ENCODE data around the gene MORC2. TPM values are rescaled to one million over a fixed set of nuclear protein-coding genes. Genes with fewer than 3 reads are reported as not detected.

MORC2 gene
- total RNA-seq, 1 donor from 2014 or later = 15.7 TPM

GRCh38 chr22:30923168-30923900 lies 45.2 kb downstream of the MORC2 start:
- Histone ChIP-seq H3K36me3 (ENCODE audit: control insufficient read depth in 3 of 3, insufficient read depth in 3 of 3, low read length in 3 of 3) (peaks cover 26 to 38% (median 31%) of the 10 kb centered on the region in 3 donors), H3K9me3 (ENCODE audit: control insufficient read depth in 3 of 3, low read length in 3 of 3) (no peaks in the 10 kb centered on the region), H3K27me3 (ENCODE audit: control insufficient read depth in 3 of 3, insufficient read depth in 3 of 3, low read length in 3 of 3) (no peaks in the 10 kb centered on the region), H3K4me1 (ENCODE audit: control insufficient read depth in 3 of 3, insufficient read depth in 3 of 3, low read length in 3 of 3) (peaks cover 4 to 7% (median 6%) of the 10 kb centered on the region in 3 donors), H3K9ac (ENCODE audit: low read depth in 1 of 3, low read length in 3 of 3) (peak overlapping the region in 1 of 3 donors; percentile 8), H3K4me3 (ENCODE audit: low read length in 3 of 3) (no peak overlapping the region), H3K27ac (ENCODE audit: low read depth, low read length) (no peak overlapping the region)

GRCh38 chr22:30922151-30922611 lies 46.4 kb downstream of the MORC2 start:
- Histone ChIP-seq H3K27me3 (ENCODE audit: control insufficient read depth in 3 of 3, insufficient read depth in 3 of 3, low read length in 3 of 3) (no peaks in the 10 kb centered on the region), H3K27ac (ENCODE audit: low read depth, low read length) (no peak overlapping the region), H3K4me1 (ENCODE audit: control insufficient read depth in 3 of 3, insufficient read depth in 3 of 3, low read length in 3 of 3) (peaks cover 4 to 7% (median 6%) of the 10 kb centered on the region in 3 donors), H3K9me3 (ENCODE audit: control insufficient read depth in 3 of 3, low read length in 3 of 3) (no peaks in the 10 kb centered on the region), H3K36me3 (ENCODE audit: control insufficient read depth in 3 of 3, insufficient read depth in 3 of 3, low read length in 3 of 3) (peaks cover 14 to 27% (median 20%) of the 10 kb centered on the region in 3 donors), H3K4me3 (ENCODE audit: low read length in 3 of 3) (peak overlapping the region; percentile 59 to 74 (median 63)), H3K9ac (ENCODE audit: low read depth in 1 of 3, low read length in 3 of 3) (peak overlapping the region in 2 of 3 donors; percentile 62 to 74)

- peak overlapping the region in 2 of 3 donors; percentile 60 to 74 for H3K9ac ChIP-seq (ENCODE audit: low read depth in 1 of 3, low read length in 3 of 3)
- peak overlapping the region in 1 of 3 donors; percentile 59 for H3K4me3 ChIP-seq (ENCODE audit: low read length in 3 of 3)
- H3K9me3 ChIP-seq (ENCODE audit: control insufficient read depth in 3 of 3, low read length in 3 of 3) = no peaks in the 10 kb centered on the region
- H3K27ac ChIP-seq (ENCODE audit: low read depth, low read length) = no peak overlapping the region
- no peaks in the 10 kb centered on the region for H3K27me3 ChIP-seq (ENCODE audit: control insufficient read depth in 3 of 3, insufficient read depth in 3 of 3, low read length in 3 of 3)
- peaks cover 9 to 17% (median 11%) of the 10 kb centered on the region in 3 donors for H3K36me3 ChIP-seq (ENCODE audit: control insufficient read depth in 3 of 3, insufficient read depth in 3 of 3, low read length in 3 of 3)
- H3K4me1 ChIP-seq (ENCODE audit: control insufficient read depth in 3 of 3, insufficient read depth in 3 of 3, low read length in 3 of 3) = peaks cover 4 to 7% (median 6%) of the 10 kb centered on the region in 3 donors
These were observed 47.5 kb downstream of the MORC2 start for GRCh38 chr22:30921108-30921507.

GRCh38 chr22:30920407-30920806 lies 48.2 kb downstream of the MORC2 start:
- Histone ChIP-seq H3K4me1 (ENCODE audit: control insufficient read depth in 3 of 3, insufficient read depth in 3 of 3, low read length in 3 of 3) (peaks cover 4 to 7% (median 6%) of the 10 kb centered on the region in 3 donors), H3K27me3 (ENCODE audit: control insufficient read depth in 3 of 3, insufficient read depth in 3 of 3, low read length in 3 of 3) (no peaks in the 10 kb centered on the region), H3K36me3 (ENCODE audit: control insufficient read depth in 3 of 3, insufficient read depth in 3 of 3, low read length in 3 of 3) (peaks cover 3 to 10% (median 5%) of the 10 kb centered on the region in 3 donors), H3K9me3 (ENCODE audit: control insufficient read depth in 3 of 3, low read length in 3 of 3) (no peaks in the 10 kb centered on the region), H3K27ac (ENCODE audit: low read depth, low read length) (no peak overlapping the region), H3K4me3 (ENCODE audit: low read length in 3 of 3) (no peak overlapping the region), H3K9ac (ENCODE audit: low read depth in 1 of 3, low read length in 3 of 3) (no peak overlapping the region)

DNA sequence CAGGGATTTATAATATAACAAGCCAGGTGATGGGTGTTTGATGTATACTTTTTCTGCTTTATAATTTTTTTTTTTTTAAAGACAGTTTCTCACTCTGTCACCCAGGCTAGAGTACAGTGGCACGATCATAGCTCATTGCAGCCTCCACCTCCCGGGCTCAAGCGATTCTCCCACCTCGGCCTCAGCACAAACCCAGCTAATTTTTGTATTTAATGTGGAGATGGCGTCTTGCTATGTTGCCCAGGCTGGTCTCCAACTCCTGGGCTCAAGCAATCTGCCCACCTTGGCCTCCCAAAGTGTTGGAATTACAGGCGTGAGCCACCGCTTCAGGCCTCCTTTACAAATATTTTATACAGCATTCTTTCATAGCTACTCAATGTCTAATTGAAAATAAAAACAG lies 48.6 kb downstream of the MORC2 start:
- no peak overlapping the region for H3K4me3 ChIP-seq (ENCODE audit: low read length in 3 of 3)
- no peak overlapping the region for H3K27ac ChIP-seq (ENCODE audit: low read depth, low read length)
- H3K36me3 ChIP-seq (ENCODE audit: control insufficient read depth in 3 of 3, insufficient read depth in 3 of 3, low read length in 3 of 3) = peaks cover 0 to 6% (median 5%) of the 10 kb centered on the region in 3 donors
- no peaks in the 10 kb centered on the region for H3K9me3 ChIP-seq (ENCODE audit: control insufficient read depth in 3 of 3, low read length in 3 of 3)
- H3K9ac ChIP-seq (ENCODE audit: low read depth in 1 of 3, low read length in 3 of 3) = no peak overlapping the region
- H3K27me3 ChIP-seq (ENCODE audit: control insufficient read depth in 3 of 3, insufficient read depth in 3 of 3, low read length in 3 of 3) = no peaks in the 10 kb centered on the region
- peaks cover 4 to 7% (median 6%) of the 10 kb centered on the region in 3 donors for H3K4me1 ChIP-seq (ENCODE audit: control insufficient read depth in 3 of 3, insufficient read depth in 3 of 3, low read length in 3 of 3)

DNA sequence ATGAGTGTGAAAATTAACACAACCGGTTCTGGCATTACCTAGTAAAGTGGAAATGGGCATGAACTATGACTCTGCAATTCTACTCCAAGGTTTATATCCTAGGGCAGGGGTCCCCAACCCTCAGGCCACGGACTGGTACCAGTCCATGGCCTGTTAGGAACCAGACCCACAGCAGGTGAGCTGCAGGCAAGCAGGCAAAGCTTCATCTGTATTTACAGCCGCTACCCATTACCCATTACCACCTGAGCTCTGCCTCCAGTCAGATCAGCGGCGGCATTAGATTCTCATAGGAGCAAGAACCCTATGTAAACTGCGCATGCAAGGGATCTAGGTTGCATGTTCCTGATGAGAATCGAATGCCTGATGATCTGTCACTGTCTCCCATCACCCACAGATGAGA lies 49.8 kb downstream of the MORC2 start:
- Histone ChIP-seq H3K9me3 (ENCODE audit: control insufficient read depth in 3 of 3, low read length in 3 of 3) (no peaks in the 10 kb centered on the region), H3K4me1 (ENCODE audit: control insufficient read depth in 3 of 3, insufficient read depth in 3 of 3, low read length in 3 of 3) (peaks cover 4 to 7% (median 6%) of the 10 kb centered on the region in 3 donors), H3K27ac (ENCODE audit: low read depth, low read length) (no peak overlapping the region), H3K36me3 (ENCODE audit: control insufficient read depth in 3 of 3, insufficient read depth in 3 of 3, low read length in 3 of 3) (no peaks in the 10 kb centered on the region), H3K4me3 (ENCODE audit: low read length in 3 of 3) (no peak overlapping the region), H3K9ac (ENCODE audit: low read depth in 1 of 3, low read length in 3 of 3) (no peak overlapping the region), H3K27me3 (ENCODE audit: control insufficient read depth in 3 of 3, insufficient read depth in 3 of 3, low read length in 3 of 3) (no peaks in the 10 kb centered on the region)

DNA sequence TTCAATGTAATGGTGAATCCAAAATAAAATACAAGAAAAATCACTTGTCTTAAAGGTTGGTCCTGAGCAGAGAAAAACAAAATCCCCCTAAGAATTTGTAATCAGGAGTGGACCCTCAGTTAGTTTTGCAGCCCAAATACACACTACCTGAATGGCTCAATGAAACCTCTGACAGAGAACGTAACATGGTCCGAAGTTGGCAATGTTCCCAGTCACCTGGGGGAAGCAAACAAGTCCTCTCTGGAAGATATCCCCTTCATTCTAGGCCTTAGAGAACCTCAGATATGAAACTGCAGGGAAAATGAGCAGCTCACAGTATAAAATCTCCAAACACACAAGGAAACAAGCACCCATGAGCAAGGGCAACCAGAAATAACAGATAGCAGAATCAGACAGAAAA lies 58.2 kb downstream of the MORC2 start:
- Histone ChIP-seq H3K9me3 (ENCODE audit: control insufficient read depth in 3 of 3, low read length in 3 of 3) (no peaks in the 10 kb centered on the region), H3K27ac (ENCODE audit: low read depth, low read length) (no peak overlapping the region), H3K4me3 (ENCODE audit: low read length in 3 of 3) (no peak overlapping the region), H3K27me3 (ENCODE audit: control insufficient read depth in 3 of 3, insufficient read depth in 3 of 3, low read length in 3 of 3) (no peaks in the 10 kb centered on the region), H3K36me3 (ENCODE audit: control insufficient read depth in 3 of 3, insufficient read depth in 3 of 3, low read length in 3 of 3) (peaks cover 0 to 6% (median 0%) of the 10 kb centered on the region in 3 donors), H3K9ac (ENCODE audit: low read depth in 1 of 3, low read length in 3 of 3) (no peak overlapping the region), H3K4me1 (ENCODE audit: control insufficient read depth in 3 of 3, insufficient read depth in 3 of 3, low read length in 3 of 3) (no peaks in the 10 kb centered on the region)

DNA sequence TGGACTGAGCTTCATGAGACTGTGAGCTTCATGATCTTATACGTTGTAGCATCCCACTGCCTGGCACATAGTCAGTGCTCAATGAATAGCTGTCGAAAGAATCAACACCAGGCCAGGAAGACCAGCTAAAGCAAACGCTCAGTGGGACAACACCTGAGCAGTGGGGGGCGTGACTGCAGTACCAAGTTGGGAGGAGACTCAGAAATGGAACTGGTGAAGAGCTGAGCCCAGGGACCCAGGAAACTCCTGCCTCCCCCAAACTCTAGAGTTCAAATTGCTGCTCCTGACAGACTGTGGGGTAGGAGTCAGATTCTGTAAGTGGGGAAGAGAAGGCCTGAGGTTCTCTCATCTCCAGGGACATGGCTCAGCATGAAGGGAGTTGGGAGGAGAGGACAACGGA lies 59.3 kb downstream of the MORC2 start:
- H3K4me3 ChIP-seq (ENCODE audit: low read length in 3 of 3) = no peak overlapping the region
- no peaks in the 10 kb centered on the region for H3K27me3 ChIP-seq (ENCODE audit: control insufficient read depth in 3 of 3, insufficient read depth in 3 of 3, low read length in 3 of 3)
- H3K4me1 ChIP-seq (ENCODE audit: control insufficient read depth in 3 of 3, insufficient read depth in 3 of 3, low read length in 3 of 3) = no peaks in the 10 kb centered on the region
- H3K27ac ChIP-seq (ENCODE audit: low read depth, low read length) = no peak overlapping the region
- H3K36me3 ChIP-seq (ENCODE audit: control insufficient read depth in 3 of 3, insufficient read depth in 3 of 3, low read length in 3 of 3) = peaks cover 0 to 6% (median 0%) of the 10 kb centered on the region in 3 donors
- H3K9me3 ChIP-seq (ENCODE audit: control insufficient read depth in 3 of 3, low read length in 3 of 3) = no peaks in the 10 kb centered on the region
- H3K9ac ChIP-seq (ENCODE audit: low read depth in 1 of 3, low read length in 3 of 3) = no peak overlapping the region

DNA sequence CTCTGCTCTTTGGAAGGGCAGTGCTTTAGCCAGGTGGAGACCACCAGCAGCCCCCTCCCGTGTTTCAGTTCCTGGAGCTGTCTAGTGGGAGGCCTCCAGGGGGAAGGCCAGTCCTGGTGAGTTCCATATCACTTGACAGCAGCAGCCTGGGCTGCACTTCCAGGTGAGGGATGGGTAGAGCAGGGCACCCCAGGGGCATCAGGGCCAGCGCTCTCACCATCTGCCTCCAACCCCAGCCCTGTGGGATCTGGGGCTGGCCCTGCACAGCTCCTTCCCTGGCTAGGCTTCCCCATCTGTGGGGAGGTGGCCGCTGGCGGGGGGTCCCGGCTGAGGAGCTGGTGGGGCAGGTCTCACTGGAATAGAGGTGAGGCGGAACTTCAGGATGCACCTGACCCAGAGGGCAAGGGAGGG lies 60.5 kb downstream of the MORC2 start:
- Histone ChIP-seq H3K27me3 (ENCODE audit: control insufficient read depth in 3 of 3, insufficient read depth in 3 of 3, low read length in 3 of 3) (no peaks in the 10 kb centered on the region), H3K9ac (ENCODE audit: low read depth in 1 of 3, low read length in 3 of 3) (no peak overlapping the region), H3K36me3 (ENCODE audit: control insufficient read depth in 3 of 3, insufficient read depth in 3 of 3, low read length in 3 of 3) (peaks cover 0 to 8% (median 3%) of the 10 kb centered on the region in 3 donors), H3K9me3 (ENCODE audit: control insufficient read depth in 3 of 3, low read length in 3 of 3) (no peaks in the 10 kb centered on the region), H3K4me3 (ENCODE audit: low read length in 3 of 3) (no peak overlapping the region), H3K4me1 (ENCODE audit: control insufficient read depth in 3 of 3, insufficient read depth in 3 of 3, low read length in 3 of 3) (no peaks in the 10 kb centered on the region), H3K27ac (ENCODE audit: low read depth, low read length) (no peak overlapping the region)

- H3K36me3 ChIP-seq (ENCODE audit: control insufficient read depth in 3 of 3, insufficient read depth in 3 of 3, low read length in 3 of 3) = peaks cover 0 to 8% (median 3%) of the 10 kb centered on the region in 3 donors
- H3K27ac ChIP-seq (ENCODE audit: low read depth, low read length) = no peak overlapping the region
- no peaks in the 10 kb centered on the region for H3K9me3 ChIP-seq (ENCODE audit: control insufficient read depth in 3 of 3, low read length in 3 of 3)
- H3K9ac ChIP-seq (ENCODE audit: low read depth in 1 of 3, low read length in 3 of 3) = no peak overlapping the region
- H3K27me3 ChIP-seq (ENCODE audit: control insufficient read depth in 3 of 3, insufficient read depth in 3 of 3, low read length in 3 of 3) = no peaks in the 10 kb centered on the region
- no peak overlapping the region for H3K4me3 ChIP-seq (ENCODE audit: low read length in 3 of 3)
- H3K4me1 ChIP-seq (ENCODE audit: control insufficient read depth in 3 of 3, insufficient read depth in 3 of 3, low read length in 3 of 3) = no peaks in the 10 kb centered on the region
These were observed 61.6 kb downstream of the MORC2 start for GRCh38 chr22:30906946-30907345.

Measured in skeletal muscle tissue (tissue), 4 donors.